Measurements from ENCODE around the gene MSL1. TPM values are rescaled to one million over a fixed set of nuclear protein-coding genes. Genes with fewer than 3 reads are reported as not detected.

Gene MSL1
- total RNA-seq, 2 donors from 2014 or later, result 95.4 to 108 TPM

DNA sequence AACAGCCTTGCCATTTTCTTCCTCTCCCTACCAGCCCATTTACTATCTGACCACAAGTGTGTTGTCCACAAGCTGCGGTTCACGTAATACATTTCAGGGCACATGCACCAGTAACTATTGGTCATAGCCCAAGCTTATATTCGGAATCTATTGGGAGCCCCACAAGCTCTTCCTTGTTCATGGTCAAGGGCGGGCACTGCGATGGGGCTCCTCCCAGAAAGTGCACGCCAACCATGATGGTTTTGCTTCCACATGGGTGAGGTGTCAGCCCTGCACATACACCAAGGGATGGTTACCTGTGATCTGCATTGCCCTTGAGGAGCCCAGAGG, 46.9 kb upstream of the MSL1 start:
- no peak overlapping the region for H3K4me3 Mint-ChIP-seq
- no peaks in the 10 kb centered on the region for H3K9me3 ChIP-seq (ENCODE audit: control insufficient read depth, low read length)
- no peak for DNase-seq
- TF ChIP-seq CTCF (conservative IDR thresholded peaks at IDR 0.05), result no peak
- H3K4me3 ChIP-seq (ENCODE audit: low read length), result no peak overlapping the region
- H3K27ac ChIP-seq (ENCODE audit: low read depth, low read length), result peak overlapping the region; percentile 29
- H3K9me3 Mint-ChIP-seq, result no peaks in the 10 kb centered on the region
- H3K4me1 Mint-ChIP-seq, result peaks cover 54% of the 10 kb centered on the region
- no peaks in the 10 kb centered on the region for H3K36me3 ChIP-seq (ENCODE audit: control insufficient read depth, insufficient read depth, low read length)
- no peak overlapping the region for H3K27ac Mint-ChIP-seq
- H3K9ac ChIP-seq (ENCODE audit: extremely low read depth, low read length, poor library complexity, severe bottlenecking), result no peak overlapping the region
- peaks cover 6% of the 10 kb centered on the region for H3K36me3 Mint-ChIP-seq (ENCODE audit: low read depth)
- no peaks in the 10 kb centered on the region for H3K27me3 Mint-ChIP-seq (ENCODE audit: insufficient read depth)
- WGBS, 2 experiments (ENCODE audit: insufficient coverage in 1 of 2, insufficient read length in 1 of 2), result 93 to 100% methylated on average over 6 of the region's 6 CpGs
- H3K4me1 ChIP-seq (ENCODE audit: control insufficient read depth, insufficient read depth, low read length), result peaks cover 47% of the 10 kb centered on the region
- H3K27me3 ChIP-seq (ENCODE audit: control insufficient read depth, insufficient read depth, low read length, poor library complexity, severe bottlenecking), result no peaks in the 10 kb centered on the region

DNA sequence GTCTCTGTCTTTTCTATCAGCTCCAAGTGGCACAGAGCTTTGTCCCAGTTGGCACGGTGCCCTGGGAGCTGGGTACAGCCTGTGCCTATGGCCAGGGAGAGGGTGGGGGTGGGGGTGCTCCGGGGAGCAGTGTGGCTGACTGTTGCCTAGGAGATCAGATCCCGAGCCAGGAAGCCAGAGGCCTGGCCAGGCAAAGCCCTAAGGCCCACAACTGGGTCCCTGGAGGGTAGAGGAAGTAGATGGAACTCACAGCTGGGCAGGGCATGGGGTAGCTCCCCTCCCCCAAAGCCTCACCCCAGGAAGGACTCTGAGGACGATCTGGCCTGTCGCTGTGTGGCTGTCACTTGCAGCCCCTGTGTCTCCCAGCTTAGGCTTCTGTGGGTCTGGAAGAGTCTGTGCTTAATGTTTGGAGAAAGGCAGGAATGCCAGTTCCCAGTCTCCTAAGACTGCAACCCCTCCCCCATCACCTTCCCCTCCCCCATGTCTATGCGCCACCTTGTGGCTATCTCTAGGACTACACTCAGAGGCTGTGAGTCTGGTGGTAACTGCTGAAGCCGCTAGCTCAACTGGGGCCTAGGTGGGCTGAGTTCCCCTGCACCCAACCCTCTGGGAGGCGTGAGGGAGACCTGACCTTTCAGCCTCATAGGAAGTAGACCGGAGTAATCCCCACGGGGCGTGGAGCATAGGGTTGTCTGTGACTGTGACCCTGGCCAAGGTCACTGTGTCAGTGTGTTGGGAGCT, 46.4 kb upstream of the MSL1 start:
- no peak overlapping the region for H3K9ac ChIP-seq (ENCODE audit: extremely low read depth, low read length, poor library complexity, severe bottlenecking)
- DNase-seq, result peak; percentile 98
- H3K27ac ChIP-seq (ENCODE audit: low read depth, low read length), result peak overlapping the region; percentile 29
- peaks cover 44% of the 10 kb centered on the region for H3K4me1 ChIP-seq (ENCODE audit: control insufficient read depth, insufficient read depth, low read length)
- Mint-ChIP-seq H3K4me1 (peaks cover 51% of the 10 kb centered on the region), H3K27me3 (ENCODE audit: insufficient read depth) (no peaks in the 10 kb centered on the region), H3K4me3 (peak overlapping the region; percentile 16), H3K9me3 (no peaks in the 10 kb centered on the region), H3K36me3 (ENCODE audit: low read depth) (peaks cover 6% of the 10 kb centered on the region), H3K27ac (peak overlapping the region; percentile 81)
- no peaks in the 10 kb centered on the region for H3K27me3 ChIP-seq (ENCODE audit: control insufficient read depth, insufficient read depth, low read length, poor library complexity, severe bottlenecking)
- no peak overlapping the region for H3K4me3 ChIP-seq (ENCODE audit: low read length)
- TF ChIP-seq CTCF (conservative IDR thresholded peaks at IDR 0.05), result peak; percentile 91
- no peaks in the 10 kb centered on the region for H3K9me3 ChIP-seq (ENCODE audit: control insufficient read depth, low read length)
- WGBS, 2 experiments (ENCODE audit: insufficient coverage in 1 of 2, insufficient read length in 1 of 2), result 40 to 44% methylated on average over 1 to 11 of the region's 11 CpGs
- no peaks in the 10 kb centered on the region for H3K36me3 ChIP-seq (ENCODE audit: control insufficient read depth, insufficient read depth, low read length)

GRCh38 chr17:40075942-40076498, 45.8 kb upstream of the MSL1 start:
- H3K9me3 Mint-ChIP-seq, result no peaks in the 10 kb centered on the region
- WGBS, 2 experiments (ENCODE audit: insufficient coverage in 1 of 2, insufficient read length in 1 of 2), result 89 to 92% methylated on average over 8 of the region's 8 CpGs
- Histone ChIP-seq H3K4me1 (ENCODE audit: control insufficient read depth, insufficient read depth, low read length) (peaks cover 41% of the 10 kb centered on the region), H3K27me3 (ENCODE audit: control insufficient read depth, insufficient read depth, low read length, poor library complexity, severe bottlenecking) (no peaks in the 10 kb centered on the region), H3K36me3 (ENCODE audit: control insufficient read depth, insufficient read depth, low read length) (no peaks in the 10 kb centered on the region), H3K27ac (ENCODE audit: low read depth, low read length) (no peak overlapping the region), H3K9ac (ENCODE audit: extremely low read depth, low read length, poor library complexity, severe bottlenecking) (no peak overlapping the region), H3K9me3 (ENCODE audit: control insufficient read depth, low read length) (no peaks in the 10 kb centered on the region), H3K4me3 (ENCODE audit: low read length) (peak overlapping the region; percentile 23)
- TF ChIP-seq CTCF (conservative IDR thresholded peaks at IDR 0.05), result no peak
- peaks cover 47% of the 10 kb centered on the region for H3K4me1 Mint-ChIP-seq
- peak overlapping the region; percentile 16 for H3K4me3 Mint-ChIP-seq
- no peaks in the 10 kb centered on the region for H3K27me3 Mint-ChIP-seq (ENCODE audit: insufficient read depth)
- no peak for DNase-seq
- peak overlapping the region; percentile 81 for H3K27ac Mint-ChIP-seq
- H3K36me3 Mint-ChIP-seq (ENCODE audit: low read depth), result peaks cover 9% of the 10 kb centered on the region
